Measurements from ENCODE around the gene CCDC197.

- TF ChIP-seq CTCF (tag by site-specific recombination; IDR thresholded peaks at IDR 0.05) (no peak), KLF16 (tag by site-specific recombination; IDR thresholded peaks at IDR 0.05) (no peak), ZNF777 (tag by site-specific recombination; IDR thresholded peaks at IDR 0.05; ENCODE audit: borderline replicate concordance) (no peak), ZBTB26 (tag by site-specific recombination; optimal IDR thresholded peaks at IDR 0.05) (no peak), REST (tag by site-specific recombination; IDR thresholded peaks at IDR 0.05) (no peak), ZNF248 (tag by site-specific recombination; IDR thresholded peaks at IDR 0.05) (no peak), ZBTB20 (tag by site-specific recombination; IDR thresholded peaks at IDR 0.05) (no peak), ZBTB49 (tag by site-specific recombination; IDR thresholded peaks at IDR 0.05; ENCODE audit: low read depth) (no peak), ZNF24 (tag by site-specific recombination; IDR thresholded peaks at IDR 0.05) (no peak), ZNF785 (tag by site-specific recombination; IDR thresholded peaks at IDR 0.05) (no peak), SETDB1 (IDR thresholded peaks at IDR 0.05; ENCODE audit: insufficient read length, low read length) (no peak)
These were observed 37.8 kb downstream of the CCDC197 start for GRCh38 chr14:94034886-94035285.
